ENCODE measurements around the gene DDX49.
"Not testable (repeated sequence)": the region's sequence is repeated elsewhere in the genome, so short reads cannot be mapped to it uniquely, and the experiment has no call there.

The DDX49 gene

DNA sequence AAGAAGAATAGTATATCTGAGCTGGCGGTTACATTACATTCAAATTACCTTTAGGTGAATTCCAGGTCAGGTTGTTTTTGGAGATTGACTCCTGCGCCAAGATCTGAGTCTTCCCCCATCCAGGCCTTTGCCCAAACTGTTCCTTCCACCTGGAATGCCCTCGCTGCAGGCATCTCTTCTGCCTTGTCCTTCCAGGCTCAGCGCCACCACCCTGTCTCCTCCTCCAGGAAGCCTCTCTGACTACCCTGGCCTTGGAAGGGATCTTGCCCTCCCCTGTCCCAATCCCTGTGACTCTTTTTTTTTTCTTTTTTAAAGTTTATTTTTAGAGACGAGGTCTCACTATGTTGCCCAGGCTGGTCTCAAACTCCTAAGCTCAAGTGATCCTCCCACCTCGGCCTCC, 23.2 kb downstream of the DDX49 start:
- no peak for DNase-seq

DNA sequence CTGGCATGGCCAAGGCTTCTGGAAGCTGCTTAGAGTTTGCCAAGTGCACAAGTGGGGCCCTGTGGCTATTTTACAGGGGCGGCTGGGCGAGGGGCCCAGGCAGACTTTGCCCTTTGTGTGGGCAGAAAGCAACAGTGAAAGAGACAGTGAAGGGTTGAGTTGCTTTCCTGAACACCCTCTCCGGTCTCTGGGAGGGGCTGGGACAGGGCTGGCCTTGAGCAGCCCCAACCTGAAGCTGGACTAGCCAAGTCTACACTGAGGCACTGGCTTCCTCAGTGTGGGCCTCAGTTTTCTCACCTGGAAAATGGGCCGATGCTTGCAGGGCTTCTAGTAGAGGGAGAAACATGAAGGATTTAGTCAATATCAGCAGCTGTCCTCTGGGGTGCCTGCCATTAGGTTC, 23.9 kb downstream of the DDX49 start:
- DNase-seq: no peak

- no peak for DNase-seq
Measured at GRCh38 chr19:18945297-18945696, 25.8 kb downstream of the DDX49 start.

GRCh38 chr19:18946335-18946734, 26.8 kb downstream of the DDX49 start:
- DNase-seq: no peak

DNA sequence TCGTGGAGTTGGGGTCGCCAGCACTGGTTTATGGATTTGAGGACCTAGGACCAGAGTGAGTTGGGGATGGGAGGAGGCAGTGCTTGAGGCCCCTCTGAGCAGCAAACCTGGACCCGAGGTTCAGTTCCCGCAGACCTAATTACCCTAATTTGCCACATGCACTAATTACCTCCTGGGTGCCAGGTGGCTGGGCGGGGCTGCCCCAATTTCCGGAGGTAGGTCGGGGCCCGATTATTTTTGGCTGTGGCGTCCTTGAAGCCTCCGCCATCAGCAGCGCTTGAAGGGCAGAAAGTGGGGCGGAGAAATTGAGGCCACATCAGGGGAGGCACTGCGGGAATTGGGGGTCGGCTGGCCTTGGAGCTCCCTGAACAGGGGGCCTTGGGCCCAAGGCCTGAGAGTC, 27.4 kb downstream of the DDX49 start:
- DNase-seq: no peak

DNA sequence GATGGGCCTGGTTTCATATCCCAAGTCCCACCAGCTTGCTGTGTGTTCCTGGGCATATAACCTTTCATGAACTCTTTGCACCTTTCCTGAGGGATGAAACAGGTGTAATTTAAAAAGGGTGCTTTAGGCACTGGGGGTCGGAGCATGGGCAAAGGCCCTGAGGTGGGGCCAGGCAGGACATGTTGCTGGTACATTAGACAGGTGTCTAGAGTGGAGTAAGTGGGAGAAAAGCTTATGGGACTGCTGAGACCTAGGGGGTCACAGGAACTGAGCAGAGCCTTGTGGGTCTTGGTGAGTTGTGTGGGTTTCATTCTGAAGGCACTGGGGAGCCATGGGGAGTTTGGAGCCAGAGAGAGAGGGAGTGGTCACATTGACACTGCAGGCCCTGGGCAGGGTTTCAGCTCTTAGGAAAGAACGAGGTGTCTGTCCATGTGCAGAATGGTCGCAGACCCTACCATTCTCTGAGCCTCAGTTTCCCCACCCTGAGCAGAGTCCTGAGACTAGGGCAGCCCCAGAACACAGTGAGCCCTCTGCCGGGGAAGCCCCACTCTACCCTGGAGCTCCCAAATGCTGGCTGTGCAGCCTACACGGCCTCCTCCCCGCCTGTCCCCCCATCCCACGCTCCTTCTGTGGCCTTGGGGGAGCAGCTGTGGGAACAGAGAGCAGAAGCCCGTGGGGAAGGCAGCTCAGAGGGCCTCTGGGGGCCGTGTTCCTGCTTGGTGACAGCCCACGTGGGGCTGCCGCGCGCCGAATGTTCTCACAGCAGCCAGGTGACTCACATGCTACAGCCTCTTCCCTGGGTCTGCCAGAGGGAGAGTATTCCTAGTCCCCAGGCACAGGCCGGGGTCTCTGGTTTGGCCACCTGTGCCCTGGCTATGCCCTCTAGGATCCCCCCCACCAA, 28.8 kb downstream of the DDX49 start:
- no peak for DNase-seq

GRCh38 chr19:18948976-18949356, 29.5 kb downstream of the DDX49 start:
- no peak for DNase-seq

GRCh38 chr19:18949858-18950257, 30.3 kb downstream of the DDX49 start:
- DNase-seq: no peak

DNA sequence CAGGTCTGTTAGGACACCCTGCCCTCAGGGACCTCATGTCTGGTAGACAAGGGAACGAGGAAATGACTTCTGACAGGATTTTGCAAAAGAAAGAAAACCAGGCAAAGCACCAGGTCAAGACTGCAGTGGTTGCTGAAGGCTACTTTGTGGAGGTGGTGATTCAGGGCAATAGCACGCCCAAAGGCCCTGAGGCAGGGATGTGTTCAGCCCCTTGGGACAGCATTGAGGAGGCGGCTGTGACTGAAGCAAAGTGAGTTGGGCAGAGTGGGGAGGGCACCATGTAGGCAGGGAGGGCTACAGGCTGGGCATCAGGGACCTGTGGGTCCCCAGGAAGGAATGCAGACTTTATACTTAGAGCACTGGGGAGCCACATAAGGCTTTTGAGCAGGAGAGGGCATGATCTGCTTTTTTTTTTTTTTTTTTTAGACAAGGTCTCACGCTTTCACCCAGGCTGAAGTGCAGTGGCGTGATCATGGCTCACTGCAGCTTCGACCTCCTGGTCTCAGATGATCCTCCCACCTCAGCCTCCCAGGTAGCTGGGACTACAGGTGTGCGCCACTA, 32.3 kb downstream of the DDX49 start:
- DNase-seq: no peak

GRCh38 chr19:18952364-18953003, 33.0 kb downstream of the DDX49 start:
- not testable (repeated sequence) for DNase-seq

- no peak for DNase-seq
Measured at GRCh38 chr19:18954094-18954493, 34.6 kb downstream of the DDX49 start.

- no peak for DNase-seq
Measured at GRCh38 chr19:18955042-18955441, 35.5 kb downstream of the DDX49 start.

- no peak for DNase-seq
Measured at GRCh38 chr19:18960370-18960769, 40.9 kb downstream of the DDX49 start.

DNA sequence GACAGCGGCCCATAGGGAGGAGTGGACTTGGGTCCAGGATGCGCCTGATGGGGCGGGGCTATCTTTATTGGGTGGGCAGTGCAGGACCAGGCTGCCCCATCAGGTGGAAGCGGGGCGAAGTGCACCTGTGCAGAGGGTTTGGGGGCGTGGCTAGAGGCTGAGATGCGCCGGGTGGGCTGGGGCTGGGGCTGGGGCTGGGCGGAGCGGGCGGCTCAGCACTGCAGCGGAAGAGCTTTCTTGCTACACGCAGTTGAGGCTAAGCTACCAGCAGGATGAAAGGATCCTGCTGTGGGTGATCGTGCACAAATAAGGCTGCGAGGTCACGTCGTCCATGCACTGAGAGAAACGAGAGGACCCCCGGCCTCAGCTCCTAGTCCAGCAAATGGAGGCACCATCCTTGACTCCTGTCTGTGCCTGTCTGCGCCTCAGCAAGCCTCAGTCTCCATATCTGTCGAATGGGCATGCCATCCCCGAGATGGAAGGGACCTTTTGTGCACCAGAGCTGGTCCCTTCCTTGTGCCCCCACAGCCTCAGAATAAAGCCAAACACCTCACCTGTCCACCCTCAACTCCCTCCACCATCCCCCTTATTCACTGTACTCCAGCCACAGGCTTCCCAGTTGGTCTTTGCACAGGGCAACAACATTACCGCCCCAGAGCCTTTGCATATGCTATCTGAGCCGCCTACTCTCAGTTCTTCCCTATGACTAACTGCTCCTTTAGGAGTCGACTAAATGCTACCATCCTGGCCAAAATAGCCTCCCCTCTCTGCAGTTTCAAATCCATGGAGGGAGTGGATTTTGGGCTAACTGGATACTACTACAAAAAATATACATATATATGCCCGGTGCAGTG, 42.5 kb downstream of the DDX49 start:
- no peak for DNase-seq

- no peak for DNase-seq
Measured at GRCh38 chr19:18964121-18964520, 44.6 kb downstream of the DDX49 start.

GRCh38 chr19:18966307-18966706, 46.8 kb downstream of the DDX49 start:
- DNase-seq: no peak

DNA sequence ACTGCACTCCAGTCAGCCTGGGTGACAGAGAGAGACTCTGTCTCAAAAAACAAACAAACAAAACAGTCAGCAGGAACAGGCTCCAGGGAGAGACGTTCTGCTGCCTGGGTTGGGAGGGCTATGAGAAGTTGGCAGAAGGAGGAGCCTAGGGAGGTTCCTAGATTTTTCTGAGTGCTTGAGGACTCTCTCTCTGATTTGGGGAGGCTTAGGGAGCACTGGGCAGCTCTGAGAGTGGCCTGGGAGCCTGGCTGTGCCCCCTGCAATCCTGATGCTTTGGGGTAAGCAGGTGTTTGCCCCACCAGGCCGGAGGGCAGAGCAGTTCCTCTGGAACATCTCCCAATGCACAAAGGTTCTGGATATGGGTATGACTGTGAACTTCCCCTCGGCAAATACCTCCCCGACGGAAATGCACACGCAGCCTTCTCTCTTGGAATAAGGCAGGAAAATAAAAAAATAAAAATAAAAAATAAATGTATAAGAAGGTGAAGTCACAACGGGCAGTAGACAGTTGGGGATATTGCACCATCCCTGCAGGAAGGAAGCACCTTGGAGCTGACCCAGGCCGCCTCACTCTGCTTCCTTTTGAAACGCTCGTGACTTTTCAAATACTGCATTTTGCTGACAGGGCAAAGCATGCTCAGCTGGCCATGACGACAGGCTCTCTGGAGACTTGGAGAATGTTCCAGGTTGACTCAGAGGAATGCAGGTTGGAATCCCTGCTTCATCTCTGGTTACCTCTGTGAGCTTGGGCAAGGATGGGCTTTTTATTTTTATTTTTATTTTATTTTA, 48.0 kb downstream of the DDX49 start:
- no peak for DNase-seq

- DNase-seq: no peak
Measured at GRCh38 chr19:18969931-18970659, 50.6 kb downstream of the DDX49 start.

- DNase-seq: no peak
Measured at GRCh38 chr19:18972301-18972811, 52.8 kb downstream of the DDX49 start.

GRCh38 chr19:18972851-18973250, 53.3 kb downstream of the DDX49 start:
- DNase-seq: no peak

DNA sequence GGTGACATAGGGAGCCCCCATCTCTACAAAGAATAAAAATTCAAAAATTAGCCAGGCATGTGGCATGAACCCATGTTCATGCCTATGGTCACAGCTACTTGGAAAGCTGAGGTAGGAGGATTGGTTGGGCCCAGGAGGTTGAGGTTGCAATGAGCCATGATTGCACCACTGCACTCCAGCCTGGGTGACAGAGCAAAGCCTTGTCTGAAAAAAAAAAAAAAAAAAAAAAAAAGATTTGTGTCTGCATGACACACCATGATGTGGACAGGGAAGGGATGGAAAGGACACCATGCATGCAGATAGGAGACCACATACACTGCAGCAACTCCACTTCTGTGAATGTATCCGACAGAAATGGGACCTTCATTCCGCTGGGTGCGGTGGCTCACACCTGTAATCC, 55.5 kb downstream of the DDX49 start:
- no peak for DNase-seq
